ENCODE measurements around the gene FAM117B.

DNA sequence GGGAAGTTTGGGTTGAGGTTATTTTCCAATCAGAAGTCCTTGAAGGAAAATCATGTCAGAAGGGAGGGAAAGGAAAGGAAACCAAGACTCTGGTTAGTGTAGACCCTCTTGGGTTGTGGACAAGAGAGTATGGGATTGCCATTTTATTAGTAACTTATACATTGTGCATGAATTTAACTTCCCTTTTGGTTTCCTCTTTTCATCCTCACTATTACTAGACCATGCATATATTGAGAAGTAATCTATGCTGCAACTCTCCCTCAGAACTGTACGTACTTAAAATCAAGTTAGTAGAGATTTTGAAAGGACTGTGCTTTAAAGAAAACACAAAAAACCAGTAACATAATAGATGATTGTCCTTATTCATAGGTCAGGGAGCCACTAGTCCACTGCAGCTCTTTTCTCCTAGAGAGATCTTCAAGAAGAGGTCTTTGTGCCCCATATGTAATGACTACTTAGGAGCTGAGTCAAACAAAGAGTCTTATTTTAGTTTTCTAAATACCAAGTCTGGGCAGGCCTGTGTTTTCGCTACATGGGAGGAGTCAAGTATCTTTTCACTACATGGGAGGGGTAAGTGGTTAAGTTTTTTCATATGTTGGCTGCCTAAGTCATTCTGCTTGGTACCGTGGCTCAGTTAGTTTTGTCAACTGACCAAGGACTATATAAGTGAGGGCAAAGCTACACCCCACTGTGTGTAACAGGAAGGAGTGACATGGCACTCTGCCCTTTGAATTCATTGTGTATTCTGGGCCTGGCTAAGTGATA is 25.2 kb upstream of the FAM117B start:
- TF ChIP-seq, protein P1, sequence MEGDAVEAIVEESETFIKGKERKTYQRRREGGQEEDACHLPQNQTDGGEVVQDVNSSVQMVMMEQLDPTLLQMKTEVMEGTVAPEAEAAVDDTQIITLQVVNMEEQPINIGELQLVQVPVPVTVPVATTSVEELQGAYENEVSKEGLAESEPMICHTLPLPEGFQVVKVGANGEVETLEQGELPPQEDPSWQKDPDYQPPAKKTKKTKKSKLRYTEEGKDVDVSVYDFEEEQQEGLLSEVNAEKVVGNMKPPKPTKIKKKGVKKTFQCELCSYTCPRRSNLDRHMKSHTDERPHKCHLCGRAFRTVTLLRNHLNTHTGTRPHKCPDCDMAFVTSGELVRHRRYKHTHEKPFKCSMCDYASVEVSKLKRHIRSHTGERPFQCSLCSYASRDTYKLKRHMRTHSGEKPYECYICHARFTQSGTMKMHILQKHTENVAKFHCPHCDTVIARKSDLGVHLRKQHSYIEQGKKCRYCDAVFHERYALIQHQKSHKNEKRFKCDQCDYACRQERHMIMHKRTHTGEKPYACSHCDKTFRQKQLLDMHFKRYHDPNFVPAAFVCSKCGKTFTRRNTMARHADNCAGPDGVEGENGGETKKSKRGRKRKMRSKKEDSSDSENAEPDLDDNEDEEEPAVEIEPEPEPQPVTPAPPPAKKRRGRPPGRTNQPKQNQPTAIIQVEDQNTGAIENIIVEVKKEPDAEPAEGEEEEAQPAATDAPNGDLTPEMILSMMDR (IDR thresholded peaks at IDR 0.05): no peak
- TF ChIP-seq POLR2A (IDR thresholded peaks at IDR 0.05): no peak
